Skin of body (tissue), 2 donors: ENCODE measurements around the gene ZNF792. TPM values are rescaled to one million over a fixed set of nuclear protein-coding genes. Genes with fewer than 3 reads are reported as not detected.
"Not testable (repeated sequence)": the region's sequence is repeated elsewhere in the genome, so short reads cannot be mapped to it uniquely, and the experiment has no call there.

ENCODE experiments used
- DNase-seq: peaks from one replicate; lab custom pipeline; 2025; lab: John Stamatoyannopoulos, UW
- total RNA-seq: library from RNA; depleted of rRNA; stranded (reverse); fragments of >200 nt; gene quantifications from one replicate; pipeline ENCODE4 v1.2.3, GENCODE V29; 2014

Gene ZNF792
- total RNA-seq, 1 donor from 2014 or later: 5.3 TPM

GRCh38 chr19:34926361-34926684, 37.7 kb downstream of the ZNF792 start:
- DNase-seq: no peak

- DNase-seq: no peak
Observed at GRCh38 chr19:34925278-34925855, 38.7 kb downstream of the ZNF792 start.

- DNase-seq: not testable (repeated sequence)
Observed at GRCh38 chr19:34920090-34920786, 43.8 kb downstream of the ZNF792 start.

GRCh38 chr19:34918190-34918589, 45.8 kb downstream of the ZNF792 start:
- no peak for DNase-seq

- not testable (repeated sequence) for DNase-seq
Observed at GRCh38 chr19:34917144-34917543, 46.9 kb downstream of the ZNF792 start.

GRCh38 chr19:34910770-34911169, 53.3 kb downstream of the ZNF792 start:
- no peak for DNase-seq

Other genes with a start within 250 kb of the ZNF792 start
- gene ZNF181, start 230.0 kb downstream of the ZNF792 start, total RNA-seq: 13.6 TPM
- 3.8 TPM for gene ZNF599, start 191.0 kb downstream of the ZNF792 start, total RNA-seq
- gene ZNF30, start 37.3 kb downstream of the ZNF792 start, total RNA-seq: 3.2 TPM
- 32.7 TPM for gene GRAMD1A, start 36.1 kb upstream of the ZNF792 start, total RNA-seq
- gene SCN1B, start 66.2 kb upstream of the ZNF792 start, total RNA-seq: 1.4 TPM
- gene HPN, start 77.5 kb upstream of the ZNF792 start, total RNA-seq: 0.69 TPM
- gene FXYD3, start 151.6 kb upstream of the ZNF792 start, total RNA-seq: 75.0 TPM
- gene LGI4, start 170.8 kb upstream of the ZNF792 start, total RNA-seq: 5.7 TPM
- 17.4 TPM for gene FXYD1, start 174.6 kb upstream of the ZNF792 start, total RNA-seq
- 0.59 TPM for gene FXYD7, start 179.0 kb upstream of the ZNF792 start, total RNA-seq
- gene FXYD5, start 190.5 kb upstream of the ZNF792 start, total RNA-seq: 10.7 TPM